Measurements from ENCODE around the gene TCEA2. TPM values are rescaled to one million over a fixed set of nuclear protein-coding genes. Genes with fewer than 3 reads are reported as not detected.

Gene TCEA2
- total and polyA plus RNA-seq, 2 donors, result 24.6 to 53.2 TPM

DNA sequence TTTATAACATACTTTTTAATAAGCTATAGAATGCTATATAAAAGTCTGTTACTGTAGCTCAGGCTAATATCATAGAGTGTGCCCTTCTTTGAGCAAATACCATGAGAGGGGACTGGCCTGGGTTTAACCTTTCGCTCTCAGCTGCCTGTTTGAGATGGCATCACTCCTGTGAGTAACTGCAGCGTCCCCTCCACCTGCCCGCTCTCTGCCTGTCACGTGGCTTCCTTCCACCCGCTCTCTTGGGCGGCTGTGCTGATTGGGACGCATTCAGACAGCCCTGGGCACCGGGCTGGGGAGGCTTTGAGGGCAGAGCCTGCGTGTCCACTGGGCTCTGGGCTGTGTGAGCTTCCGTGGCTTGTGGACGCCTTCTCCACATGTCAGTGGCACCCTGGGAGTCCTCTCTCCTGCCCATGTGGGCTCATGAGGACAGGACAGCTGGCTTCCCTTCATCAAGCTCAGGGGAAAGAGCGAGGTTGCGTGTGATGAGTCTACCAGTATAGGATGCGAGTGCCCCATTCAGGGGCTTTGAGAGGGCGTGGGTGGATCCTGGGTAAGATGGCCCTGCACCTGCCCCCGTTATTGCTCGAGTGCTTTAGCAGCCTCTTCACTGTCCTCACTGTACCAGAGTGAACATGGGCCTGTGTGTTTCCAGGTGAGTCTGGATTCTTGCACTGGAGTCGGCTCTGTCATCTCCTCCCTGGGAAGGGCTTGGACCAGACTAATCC lies 37.7 kb upstream of the TCEA2 start:
- Histone ChIP-seq H3K4me3 (ENCODE audit: low read length in 2 of 2) (no peak overlapping the region), H3K9me3 (ENCODE audit: control insufficient read depth in 2 of 2, insufficient read depth in 1 of 2, low read length in 1 of 2) (peaks cover 0 to 3% of the 10 kb centered on the region in 2 donors), H3K27me3 (ENCODE audit: control insufficient read depth in 2 of 2, insufficient read depth in 1 of 2, low read length in 1 of 2) (no peaks in the 10 kb centered on the region), H3K36me3 (ENCODE audit: control insufficient read depth in 2 of 2, insufficient read depth in 2 of 2, low read length in 1 of 2) (peaks cover 82 to 93% of the 10 kb centered on the region in 2 donors), H3K27ac (ENCODE audit: low read depth in 1 of 2, low read length in 1 of 2) (no peak overlapping the region), H3K4me1 (ENCODE audit: control insufficient read depth in 2 of 2, insufficient read depth in 2 of 2, low read length in 2 of 2) (no peaks in the 10 kb centered on the region)
- DNase-seq (ENCODE audit: low read depth in 6 of 9, low spot score in 9 of 9), result no peak
- 98% methylated on average over 18 of the region's 18 CpGs for WGBS

DNA sequence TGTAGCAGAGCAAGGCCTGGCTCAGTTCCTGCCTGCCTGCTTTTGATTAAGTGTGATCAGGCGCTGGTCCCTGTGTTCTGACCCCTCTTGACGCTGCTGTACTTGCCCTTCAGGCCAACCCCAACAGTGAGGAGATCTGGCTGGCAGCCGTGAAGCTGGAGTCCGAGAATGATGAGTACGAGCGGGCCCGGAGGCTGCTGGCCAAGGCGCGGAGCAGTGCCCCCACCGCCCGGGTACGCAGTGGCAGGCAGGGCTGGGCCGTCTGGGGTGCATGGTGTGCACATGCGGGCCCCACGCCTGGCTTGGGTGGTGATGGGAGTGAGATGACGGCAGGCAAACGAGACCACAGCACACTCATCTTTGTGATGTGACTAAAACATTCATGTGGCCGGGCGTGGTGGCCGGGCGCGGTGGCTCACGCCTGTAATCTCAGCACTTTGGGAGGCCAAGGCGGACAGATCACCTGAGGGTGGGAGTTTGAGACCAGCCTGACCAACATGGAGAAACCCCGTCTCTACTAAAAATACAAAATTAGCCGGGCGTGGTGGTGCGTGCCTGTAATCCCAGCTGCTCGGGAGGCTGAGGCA lies 37.1 kb upstream of the TCEA2 start:
- WGBS, result 97% methylated on average over 29 of the region's 29 CpGs
- peaks cover 0 to 3% of the 10 kb centered on the region in 2 donors for H3K9me3 ChIP-seq (ENCODE audit: control insufficient read depth in 2 of 2, insufficient read depth in 1 of 2, low read length in 1 of 2)
- H3K27ac ChIP-seq (ENCODE audit: low read depth in 1 of 2, low read length in 1 of 2), result no peak overlapping the region
- H3K4me3 ChIP-seq (ENCODE audit: low read length in 2 of 2), result no peak overlapping the region
- H3K27me3 ChIP-seq (ENCODE audit: control insufficient read depth in 2 of 2, insufficient read depth in 1 of 2, low read length in 1 of 2), result no peaks in the 10 kb centered on the region
- H3K4me1 ChIP-seq (ENCODE audit: control insufficient read depth in 2 of 2, insufficient read depth in 2 of 2, low read length in 2 of 2), result no peaks in the 10 kb centered on the region
- no peak for DNase-seq (ENCODE audit: low read depth in 6 of 9, low spot score in 9 of 9)
- peaks cover 85 to 98% of the 10 kb centered on the region in 2 donors for H3K36me3 ChIP-seq (ENCODE audit: control insufficient read depth in 2 of 2, insufficient read depth in 2 of 2, low read length in 1 of 2)

GRCh38 chr20:64027981-64028685 lies 34.9 kb upstream of the TCEA2 start:
- no peak overlapping the region for H3K27ac ChIP-seq (ENCODE audit: low read depth in 1 of 2, low read length in 1 of 2)
- no peaks in the 10 kb centered on the region for H3K4me1 ChIP-seq (ENCODE audit: control insufficient read depth in 2 of 2, insufficient read depth in 2 of 2, low read length in 2 of 2)
- DNase-seq (ENCODE audit: low read depth in 6 of 9, low spot score in 9 of 9), result no peak
- no peaks in the 10 kb centered on the region for H3K27me3 ChIP-seq (ENCODE audit: control insufficient read depth in 2 of 2, insufficient read depth in 1 of 2, low read length in 1 of 2)
- WGBS, result 96% methylated on average over 24 of the region's 24 CpGs
- peaks cover 0 to 3% of the 10 kb centered on the region in 2 donors for H3K9me3 ChIP-seq (ENCODE audit: control insufficient read depth in 2 of 2, insufficient read depth in 1 of 2, low read length in 1 of 2)
- peaks cover 86 to 98% of the 10 kb centered on the region in 2 donors for H3K36me3 ChIP-seq (ENCODE audit: control insufficient read depth in 2 of 2, insufficient read depth in 2 of 2, low read length in 1 of 2)
- H3K4me3 ChIP-seq (ENCODE audit: low read length in 2 of 2), result no peak overlapping the region

DNA sequence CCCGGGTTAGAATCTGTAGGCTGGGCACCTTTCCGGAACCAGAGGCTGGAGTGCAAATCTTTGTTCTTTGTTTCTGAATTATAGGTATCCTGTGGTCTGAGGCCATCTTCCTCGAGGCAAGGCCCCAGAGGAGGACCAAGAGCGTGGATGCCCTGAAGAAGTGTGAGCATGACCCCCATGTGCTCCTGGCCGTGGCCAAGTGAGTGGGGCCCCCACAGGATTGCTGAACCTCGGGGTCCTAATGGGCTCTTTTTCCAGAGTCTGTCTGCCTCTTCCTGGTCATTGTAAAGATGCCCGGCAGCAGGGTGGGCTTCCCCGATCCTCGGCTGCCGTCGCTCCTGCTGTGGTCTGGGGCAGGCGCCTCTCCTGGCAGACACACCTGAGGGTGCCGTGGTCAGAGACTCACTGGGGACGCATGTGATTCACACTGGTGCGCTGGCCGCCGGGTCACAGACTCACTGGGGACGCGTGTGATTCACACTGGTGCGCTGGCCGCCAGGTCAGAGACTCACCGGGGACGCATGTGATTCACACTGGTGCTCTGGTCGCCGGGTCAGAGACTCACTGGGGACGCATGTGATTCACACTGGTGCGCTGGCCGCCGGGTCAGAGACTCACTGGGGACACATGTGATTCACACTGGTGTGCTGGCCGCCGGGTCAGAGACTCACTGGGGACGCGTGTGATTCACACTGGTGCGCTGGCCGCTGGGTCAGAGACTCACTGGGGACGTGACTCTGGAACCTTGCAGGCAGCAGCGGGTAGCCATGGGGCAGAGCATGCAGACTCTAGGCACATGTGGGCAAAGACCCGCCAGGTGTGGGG lies 33.5 kb upstream of the TCEA2 start:
- Histone ChIP-seq H3K4me3 (ENCODE audit: low read length in 2 of 2) (no peak overlapping the region), H3K27ac (ENCODE audit: low read depth in 1 of 2, low read length in 1 of 2) (no peak overlapping the region), H3K36me3 (ENCODE audit: control insufficient read depth in 2 of 2, insufficient read depth in 2 of 2, low read length in 1 of 2) (peaks cover 84 to 96% of the 10 kb centered on the region in 2 donors), H3K27me3 (ENCODE audit: control insufficient read depth in 2 of 2, insufficient read depth in 1 of 2, low read length in 1 of 2) (no peaks in the 10 kb centered on the region), H3K4me1 (ENCODE audit: control insufficient read depth in 2 of 2, insufficient read depth in 2 of 2, low read length in 2 of 2) (peaks cover 0 to 7% of the 10 kb centered on the region in 2 donors), H3K9me3 (ENCODE audit: control insufficient read depth in 2 of 2, insufficient read depth in 1 of 2, low read length in 1 of 2) (no peaks in the 10 kb centered on the region)
- no peak for DNase-seq (ENCODE audit: low read depth in 6 of 9, low spot score in 9 of 9)
- 98% methylated on average over 38 of the region's 38 CpGs for WGBS

DNA sequence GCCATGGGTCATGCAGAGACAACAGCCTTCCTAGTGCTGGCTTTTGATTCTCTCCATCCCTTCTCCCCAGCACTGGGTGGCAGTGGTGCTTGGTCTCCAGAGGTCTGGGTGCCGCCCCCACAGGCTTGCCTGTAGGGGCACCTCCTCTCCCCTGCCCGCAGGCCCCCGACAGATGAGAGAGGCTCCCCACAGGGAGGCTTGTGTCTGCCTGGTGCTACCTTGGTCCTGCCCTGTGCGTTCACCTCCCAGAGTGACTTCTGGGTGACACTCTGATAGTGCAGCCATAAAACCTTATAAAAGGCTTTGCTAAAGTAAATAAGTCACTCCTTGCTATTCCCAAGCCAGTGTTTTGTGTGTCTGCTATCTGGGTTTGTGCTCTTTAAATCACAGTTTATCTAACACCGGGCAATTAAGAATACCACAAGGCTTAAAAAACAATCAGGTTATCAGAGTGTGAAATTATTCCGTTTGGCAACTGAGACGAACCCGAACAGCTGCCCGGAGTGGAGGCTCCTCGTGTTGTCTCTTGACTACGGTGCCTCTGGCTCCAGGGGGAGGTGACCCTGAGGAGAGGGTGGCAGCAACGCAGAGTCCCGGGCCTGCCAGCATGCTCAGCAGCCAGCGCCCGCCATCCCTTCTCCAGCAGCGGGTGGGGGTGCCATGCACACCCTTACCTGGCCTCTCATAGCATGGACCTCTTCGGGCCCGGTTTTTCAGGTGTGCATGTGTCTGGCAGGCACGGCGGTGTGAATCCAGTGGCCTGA lies 32.4 kb upstream of the TCEA2 start:
- Histone ChIP-seq H3K36me3 (ENCODE audit: control insufficient read depth in 2 of 2, insufficient read depth in 2 of 2, low read length in 1 of 2) (peaks cover 80 to 88% of the 10 kb centered on the region in 2 donors), H3K27ac (ENCODE audit: low read depth in 1 of 2, low read length in 1 of 2) (no peak overlapping the region), H3K4me3 (ENCODE audit: low read length in 2 of 2) (no peak overlapping the region), H3K4me1 (ENCODE audit: control insufficient read depth in 2 of 2, insufficient read depth in 2 of 2, low read length in 2 of 2) (peaks cover 0 to 15% of the 10 kb centered on the region in 2 donors), H3K27me3 (ENCODE audit: control insufficient read depth in 2 of 2, insufficient read depth in 1 of 2, low read length in 1 of 2) (no peaks in the 10 kb centered on the region), H3K9me3 (ENCODE audit: control insufficient read depth in 2 of 2, insufficient read depth in 1 of 2, low read length in 1 of 2) (no peaks in the 10 kb centered on the region)
- 98% methylated on average over 20 of the region's 20 CpGs for WGBS
- no peak for DNase-seq (ENCODE audit: low read depth in 6 of 9, low spot score in 9 of 9)

GRCh38 chr20:64031822-64032314 lies 31.1 kb upstream of the TCEA2 start:
- DNase-seq (ENCODE audit: low read depth in 6 of 9, low spot score in 9 of 9), result no peak
- peaks cover 72 to 75% of the 10 kb centered on the region in 2 donors for H3K36me3 ChIP-seq (ENCODE audit: control insufficient read depth in 2 of 2, insufficient read depth in 2 of 2, low read length in 1 of 2)
- no peaks in the 10 kb centered on the region for H3K9me3 ChIP-seq (ENCODE audit: control insufficient read depth in 2 of 2, insufficient read depth in 1 of 2, low read length in 1 of 2)
- WGBS, result 98% methylated on average over 19 of the region's 19 CpGs
- H3K27me3 ChIP-seq (ENCODE audit: control insufficient read depth in 2 of 2, insufficient read depth in 1 of 2, low read length in 1 of 2), result peaks cover 0 to 6% of the 10 kb centered on the region in 2 donors
- H3K4me3 ChIP-seq (ENCODE audit: low read length in 2 of 2), result no peak overlapping the region
- H3K27ac ChIP-seq (ENCODE audit: low read depth in 1 of 2, low read length in 1 of 2), result no peak overlapping the region
- peaks cover 0 to 29% of the 10 kb centered on the region in 2 donors for H3K4me1 ChIP-seq (ENCODE audit: control insufficient read depth in 2 of 2, insufficient read depth in 2 of 2, low read length in 2 of 2)

GRCh38 chr20:64032706-64033624 lies 30.0 kb upstream of the TCEA2 start:
- no peak for DNase-seq (ENCODE audit: low read depth in 6 of 9, low spot score in 9 of 9)
- no peak overlapping the region for H3K4me3 ChIP-seq (ENCODE audit: low read length in 2 of 2)
- H3K27me3 ChIP-seq (ENCODE audit: control insufficient read depth in 2 of 2, insufficient read depth in 1 of 2, low read length in 1 of 2), result peaks cover 9 to 17% of the 10 kb centered on the region in 2 donors
- WGBS, result 95% methylated on average over 31 of the region's 31 CpGs
- H3K36me3 ChIP-seq (ENCODE audit: control insufficient read depth in 2 of 2, insufficient read depth in 2 of 2, low read length in 1 of 2), result peaks cover 61 to 64% of the 10 kb centered on the region in 2 donors
- peaks cover 0 to 40% of the 10 kb centered on the region in 2 donors for H3K4me1 ChIP-seq (ENCODE audit: control insufficient read depth in 2 of 2, insufficient read depth in 2 of 2, low read length in 2 of 2)
- H3K27ac ChIP-seq (ENCODE audit: low read depth in 1 of 2, low read length in 1 of 2), result no peak overlapping the region
- no peaks in the 10 kb centered on the region for H3K9me3 ChIP-seq (ENCODE audit: control insufficient read depth in 2 of 2, insufficient read depth in 1 of 2, low read length in 1 of 2)

Measured in thymus (tissue), 11 donors.